Measurements from ENCODE around the gene PITPNB. TPM values are rescaled to one million over a fixed set of nuclear protein-coding genes. Genes with fewer than 3 reads are reported as not detected.

The PITPNB gene
- total RNA-seq, 4 donors from 2014 or later = 49.2 to 95.0 (median 75.6) TPM

DNA sequence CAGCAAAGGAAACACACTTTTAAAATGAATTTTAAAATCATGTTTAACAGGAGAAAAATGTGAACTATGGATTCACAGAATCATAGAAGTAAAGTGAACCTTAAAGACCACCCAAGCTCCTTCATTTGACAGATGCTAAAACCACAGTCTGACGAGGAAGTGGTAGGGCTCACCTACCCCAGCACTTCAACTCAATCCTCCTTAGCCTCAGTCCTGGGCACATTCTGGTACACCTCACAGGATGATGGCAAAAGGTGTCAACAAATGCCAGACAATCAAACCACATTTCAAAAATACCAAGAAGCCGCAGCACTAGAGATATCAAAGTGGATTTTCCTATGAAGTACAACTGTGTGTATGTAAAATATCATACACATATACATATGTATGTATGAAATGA, 43.1 kb downstream of the PITPNB start:
- TF ChIP-seq CTCF (IDR thresholded peaks at IDR 0.05) = no peak
- ATAC-seq (ENCODE audit: low FRiP score) = no peak
- no peak for DNase-seq (ENCODE audit: low spot score)

DNA sequence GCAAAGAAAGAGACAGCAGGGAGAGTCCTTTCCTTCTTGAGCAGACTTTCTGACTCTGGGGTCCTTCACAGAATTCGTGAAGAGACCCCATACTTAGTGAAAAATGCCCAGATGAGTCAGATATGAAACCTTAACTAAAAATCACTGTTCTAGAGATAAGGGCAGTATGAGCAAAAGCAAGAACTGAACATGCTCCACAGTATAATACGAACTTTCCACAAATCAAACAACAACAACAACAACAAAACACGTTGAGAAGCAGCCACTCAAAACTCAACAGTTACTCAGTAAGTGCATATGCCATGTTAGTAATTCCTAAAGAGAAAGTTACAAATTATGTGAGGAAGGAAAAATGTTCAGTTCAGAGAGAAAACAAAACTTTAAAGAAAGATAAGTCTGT, 44.3 kb downstream of the PITPNB start:
- ATAC-seq (ENCODE audit: low FRiP score) (no peak), DNase-seq (ENCODE audit: low spot score) (no peak)
- no peak for TF ChIP-seq CTCF (IDR thresholded peaks at IDR 0.05)

DNA sequence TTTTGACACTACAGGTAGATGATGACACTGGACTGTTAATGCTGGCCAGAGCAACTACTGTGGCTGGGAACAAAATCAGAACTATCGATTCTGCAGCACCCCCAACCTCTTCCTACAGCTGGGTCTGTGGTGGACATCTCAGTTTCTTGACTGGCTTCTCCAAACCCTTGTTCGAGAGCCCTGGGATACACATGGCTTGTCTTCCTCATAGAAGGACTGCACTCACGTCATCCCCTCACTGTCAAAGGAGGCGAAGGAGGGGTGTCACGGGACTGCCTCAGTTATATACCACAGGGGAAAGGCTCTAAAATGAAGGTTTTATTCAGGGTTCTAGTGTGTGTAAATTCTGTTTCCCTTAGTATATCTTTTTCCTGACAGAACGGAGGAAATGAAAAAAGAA, 44.9 kb downstream of the PITPNB start:
- TF ChIP-seq CTCF (IDR thresholded peaks at IDR 0.05) = no peak
- DNase-seq (ENCODE audit: low spot score) (no peak), ATAC-seq (ENCODE audit: low FRiP score) (no peak)

DNA sequence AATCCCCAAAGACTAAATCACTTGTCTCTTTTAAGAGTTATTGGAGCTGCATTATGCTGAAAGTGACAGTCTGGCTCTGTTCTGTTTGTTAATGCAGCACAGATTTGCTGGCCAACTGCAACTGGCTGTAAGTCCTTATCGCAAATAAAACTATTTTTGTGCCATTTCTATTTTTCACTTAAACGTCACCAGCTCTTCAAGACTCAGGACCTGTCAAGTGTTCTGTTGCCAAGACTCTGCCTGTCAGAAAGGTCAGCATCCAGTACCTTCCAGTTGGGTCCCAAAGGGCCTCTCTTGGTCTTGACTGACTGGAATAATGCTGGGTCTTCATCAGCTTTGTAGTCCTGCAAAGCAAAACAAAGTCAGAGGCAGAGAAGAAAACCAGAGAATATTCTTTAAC, 45.6 kb downstream of the PITPNB start:
- no peak for ATAC-seq (ENCODE audit: low FRiP score)
- TF ChIP-seq CTCF (IDR thresholded peaks at IDR 0.05) = no peak

DNA sequence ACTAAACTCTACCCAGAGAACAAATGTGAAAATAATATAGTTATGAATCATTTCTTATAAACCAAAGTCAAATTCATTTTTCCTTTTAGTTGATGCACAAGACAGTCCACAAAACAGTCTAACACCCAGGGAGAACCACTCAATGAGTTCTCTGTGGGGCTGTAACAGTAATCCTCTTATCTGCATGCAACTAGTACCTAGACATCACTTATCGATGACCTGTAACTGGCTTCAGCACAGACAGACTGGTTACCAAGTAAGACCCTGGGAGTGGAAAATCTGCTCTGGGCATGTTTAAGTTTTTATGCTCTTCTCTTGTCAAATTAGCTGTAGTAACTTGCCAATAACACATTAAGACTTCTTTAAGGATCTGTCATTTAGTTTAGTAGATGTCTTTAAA, 46.6 kb downstream of the PITPNB start:
- no peak for TF ChIP-seq CTCF (IDR thresholded peaks at IDR 0.05)

More for the DNA sequence above, 45.6 kb downstream of the PITPNB start:
- no peak for DNase-seq (ENCODE audit: low spot score)

GRCh38 chr22:27871306-27872014, 47.6 kb downstream of the PITPNB start:
- no peak for TF ChIP-seq CTCF (IDR thresholded peaks at IDR 0.05)
- no peak for DNase-seq (ENCODE audit: low spot score)
- ATAC-seq (ENCODE audit: low FRiP score) = no peak

More for the DNA sequence above, 46.6 kb downstream of the PITPNB start:
- ATAC-seq (ENCODE audit: low FRiP score) = no peak
- no peak for DNase-seq (ENCODE audit: low spot score)

All from omental fat pad (tissue), 4 donors.